Kidney epithelial cell (primary cell): Measurements from ENCODE around the gene SDC1. TPM values are rescaled to one million over a fixed set of nuclear protein-coding genes. Genes with fewer than 3 reads are reported as not detected.

Experiments
- DNase-seq: peaks from one replicate; pipeline ENCODE4 v3.0.0-alpha.2; 2010; ENCODE audit warnings: low read depth
- H3K27me3 ChIP-seq: 2 replicates; pipeline ENCODE4 v1.6.0; 2011; ENCODE audit warnings: low read length; ENCODE audit not compliant: control insufficient read depth, insufficient read depth
- H3K36me3 ChIP-seq: 2 replicates; pipeline ENCODE4 v1.5.1; 2011; ENCODE audit warnings: low read length; ENCODE audit not compliant: control insufficient read depth, insufficient read depth
- H3K4me3 ChIP-seq: 2 replicates; pipeline ENCODE4 v1.5.1; 2011; ENCODE audit warnings: low read depth, mild to moderate bottlenecking, control low read depth, low read length
- total RNA-seq: library from RNA; depleted of rRNA; stranded (reverse); fragments of >200 nt; gene quantifications from 2 replicates; pipeline ENCODE4 v1.2.3, GENCODE V29; 2015
- TF ChIP-seq, protein P1 (sequence below): IDR thresholded peaks from 2 replicates; pipeline ENCODE4 v1.5.1; 2011; ENCODE audit warnings: mild to moderate bottlenecking, moderate library complexity, low read length, control low read depth, inconsistent platforms; ENCODE audit not compliant: insufficient read depth, poor library complexity, severe bottlenecking

The SDC1 gene
- total RNA-seq, 1 donor from 2014 or later = 184 TPM

DNA sequence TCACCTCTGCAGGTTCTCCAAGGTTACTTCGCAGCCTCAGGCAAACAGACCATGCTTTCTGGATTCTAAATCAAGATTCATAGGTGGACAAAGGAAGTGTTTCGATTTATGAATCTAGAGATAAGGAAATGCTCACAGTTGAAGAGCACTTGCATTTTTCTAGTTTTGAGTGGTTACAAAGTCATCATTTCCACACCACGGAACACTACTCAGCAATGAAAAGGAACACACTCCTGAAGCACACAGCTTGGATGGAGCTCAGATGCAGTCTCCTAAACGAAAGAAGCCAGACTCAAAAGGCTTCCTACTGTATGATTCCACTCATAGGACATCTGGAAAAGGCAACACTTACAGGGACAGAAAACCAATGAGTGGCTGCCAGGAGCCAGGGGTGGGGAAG is 31.7 kb downstream of the SDC1 start:
- H3K27me3 ChIP-seq = no peaks in the 10 kb centered on the region
- DNase-seq = no peak
- TF ChIP-seq, protein P1, sequence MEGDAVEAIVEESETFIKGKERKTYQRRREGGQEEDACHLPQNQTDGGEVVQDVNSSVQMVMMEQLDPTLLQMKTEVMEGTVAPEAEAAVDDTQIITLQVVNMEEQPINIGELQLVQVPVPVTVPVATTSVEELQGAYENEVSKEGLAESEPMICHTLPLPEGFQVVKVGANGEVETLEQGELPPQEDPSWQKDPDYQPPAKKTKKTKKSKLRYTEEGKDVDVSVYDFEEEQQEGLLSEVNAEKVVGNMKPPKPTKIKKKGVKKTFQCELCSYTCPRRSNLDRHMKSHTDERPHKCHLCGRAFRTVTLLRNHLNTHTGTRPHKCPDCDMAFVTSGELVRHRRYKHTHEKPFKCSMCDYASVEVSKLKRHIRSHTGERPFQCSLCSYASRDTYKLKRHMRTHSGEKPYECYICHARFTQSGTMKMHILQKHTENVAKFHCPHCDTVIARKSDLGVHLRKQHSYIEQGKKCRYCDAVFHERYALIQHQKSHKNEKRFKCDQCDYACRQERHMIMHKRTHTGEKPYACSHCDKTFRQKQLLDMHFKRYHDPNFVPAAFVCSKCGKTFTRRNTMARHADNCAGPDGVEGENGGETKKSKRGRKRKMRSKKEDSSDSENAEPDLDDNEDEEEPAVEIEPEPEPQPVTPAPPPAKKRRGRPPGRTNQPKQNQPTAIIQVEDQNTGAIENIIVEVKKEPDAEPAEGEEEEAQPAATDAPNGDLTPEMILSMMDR = no peak
- no peak overlapping the region for H3K4me3 ChIP-seq
- H3K36me3 ChIP-seq = no peaks in the 10 kb centered on the region

DNA sequence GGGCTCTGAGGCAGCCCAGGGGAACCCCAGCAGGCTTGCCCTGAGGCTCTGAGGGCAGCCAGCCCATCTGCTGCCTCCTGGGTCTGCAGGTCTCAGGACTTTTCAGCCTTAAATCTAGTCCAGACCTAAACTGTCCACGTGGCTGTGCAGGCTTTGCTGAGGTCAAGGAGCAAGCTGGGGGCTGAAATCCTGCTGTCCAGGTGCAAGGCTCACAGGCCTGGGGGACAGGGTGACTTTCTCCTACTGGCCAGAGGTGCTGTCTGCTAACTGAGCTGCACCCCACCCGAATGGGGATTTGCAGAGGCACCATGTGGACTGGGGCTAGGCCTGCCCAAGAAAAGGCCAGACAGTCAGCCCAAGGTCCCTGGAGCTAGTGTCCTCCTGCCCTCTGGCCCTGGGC is 32.1 kb downstream of the SDC1 start:
- no peak overlapping the region for H3K4me3 ChIP-seq
- TF ChIP-seq, protein P1 = no peak
- H3K36me3 ChIP-seq = no peaks in the 10 kb centered on the region
- H3K27me3 ChIP-seq = no peaks in the 10 kb centered on the region
- DNase-seq = no peak

DNA sequence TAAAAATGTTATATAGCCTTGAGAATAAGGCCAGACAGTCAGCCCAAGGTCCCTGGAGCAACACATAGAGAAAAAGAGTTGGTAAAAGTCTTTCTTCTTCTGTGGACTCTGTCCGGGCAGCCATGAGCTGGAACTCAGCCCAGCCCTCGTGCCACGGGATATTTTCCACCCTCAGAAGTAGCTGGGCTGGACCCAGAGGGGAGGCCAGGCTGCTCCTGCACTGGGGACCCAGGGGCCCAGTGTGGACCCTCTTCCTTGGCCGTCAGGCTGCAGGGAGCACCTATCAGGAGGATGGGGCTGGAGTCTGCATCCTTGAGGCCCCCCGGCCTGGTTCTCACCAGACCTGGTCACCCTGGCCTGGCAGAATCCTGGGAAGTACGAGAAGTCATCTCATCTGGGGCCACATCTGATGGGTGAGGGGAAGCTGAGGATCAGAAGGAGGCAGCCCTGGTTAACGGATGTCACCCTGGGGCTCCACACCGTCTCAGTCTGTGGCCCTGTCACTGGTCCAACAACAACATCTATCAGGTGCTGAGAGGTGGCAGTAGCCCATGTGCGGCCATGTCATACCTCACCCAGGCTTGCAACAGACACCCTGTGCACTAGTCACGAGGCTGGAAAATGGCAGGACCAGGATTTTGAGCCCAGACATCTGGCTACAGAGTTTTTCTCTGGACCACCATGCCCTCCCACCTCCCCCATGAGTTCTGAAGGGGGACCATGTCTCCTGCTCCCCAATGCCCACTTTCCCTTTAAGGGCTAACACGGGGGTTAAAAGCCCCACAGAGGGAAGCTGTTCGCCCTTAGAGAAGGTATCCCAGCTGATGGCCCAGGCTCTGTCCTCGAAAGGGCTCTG is 33.0 kb downstream of the SDC1 start:
- Histone ChIP-seq H3K36me3 (no peaks in the 10 kb centered on the region), H3K4me3 (no peak overlapping the region), H3K27me3 (no peaks in the 10 kb centered on the region)
- TF ChIP-seq, protein P1 = no peak
- DNase-seq = no peak

DNA sequence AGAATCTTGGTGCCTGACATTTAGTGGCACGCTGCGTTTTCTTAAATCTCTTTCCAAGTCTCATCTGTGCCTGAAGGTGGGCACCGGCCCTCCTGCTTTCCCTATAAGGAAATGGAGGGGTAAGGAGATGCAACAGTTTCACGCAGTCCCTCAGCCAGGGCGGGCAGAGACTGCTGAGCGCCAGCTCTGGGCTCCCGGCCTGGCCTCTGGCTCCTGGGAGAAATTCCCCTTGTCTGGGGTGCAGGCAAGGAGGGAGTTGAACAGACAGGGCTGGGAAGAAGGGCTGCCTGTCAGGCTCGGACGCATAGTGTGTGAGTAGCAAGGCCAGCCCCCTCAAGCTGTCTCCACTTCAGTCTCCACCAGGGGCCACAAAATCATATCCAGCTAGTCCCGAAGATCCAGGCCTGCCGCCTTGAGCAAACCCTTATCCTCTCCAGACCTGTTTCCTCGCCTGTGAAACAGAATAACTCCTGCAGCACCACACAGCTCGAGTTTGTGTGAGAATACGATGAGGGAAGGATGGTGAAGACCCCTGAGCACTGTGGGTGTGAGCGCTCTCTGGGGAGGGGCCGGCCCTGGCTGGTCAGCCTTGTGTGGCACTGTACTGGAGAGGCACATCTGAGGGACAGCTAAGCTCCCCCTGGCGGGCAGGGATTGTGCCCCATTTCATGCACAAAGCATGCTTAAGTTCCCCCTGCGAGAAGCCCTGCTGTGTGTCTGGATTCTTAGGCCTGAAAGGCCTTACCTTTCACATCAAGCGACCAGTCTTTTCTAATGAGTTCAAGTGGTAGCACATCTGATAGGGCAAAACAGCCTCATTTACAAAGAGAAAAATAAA is 33.8 kb downstream of the SDC1 start:
- Histone ChIP-seq H3K36me3 (no peaks in the 10 kb centered on the region), H3K27me3 (no peaks in the 10 kb centered on the region), H3K4me3 (no peak overlapping the region)
- no peak for DNase-seq
- TF ChIP-seq, protein P1 = no peak

DNA sequence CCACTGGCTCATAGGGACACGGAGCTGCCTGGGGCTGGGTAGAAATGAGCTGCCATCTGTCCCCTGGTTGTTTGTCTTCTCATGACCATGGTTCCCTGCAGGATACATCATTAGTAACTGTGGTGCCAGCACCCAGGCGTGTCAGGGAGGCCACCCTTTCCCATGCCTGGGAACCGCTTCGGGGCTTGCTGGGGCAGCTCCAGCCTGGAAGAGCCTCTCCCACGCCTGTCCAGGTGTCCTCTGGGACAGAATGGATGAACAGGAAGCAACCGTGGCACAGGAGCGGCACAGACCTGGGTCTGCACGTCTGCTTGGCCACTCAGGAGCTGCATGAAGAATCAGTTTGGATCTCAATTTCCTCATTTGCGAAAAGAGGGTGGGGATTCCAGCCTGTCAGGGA is 34.8 kb downstream of the SDC1 start:
- Histone ChIP-seq H3K27me3 (no peaks in the 10 kb centered on the region), H3K36me3 (no peaks in the 10 kb centered on the region), H3K4me3 (no peak overlapping the region)
- no peak for DNase-seq
- TF ChIP-seq, protein P1 = no peak
